ENCODE measurements around the gene PRXL2C. TPM values are rescaled to one million over a fixed set of nuclear protein-coding genes. Genes with fewer than 3 reads are reported as not detected.
"Not testable (repeated sequence)": the region's sequence is repeated elsewhere in the genome, so short reads cannot be mapped to it uniquely, and the experiment has no call there.

The PRXL2C gene
- total and polyA plus RNA-seq, 12 donors = 10.5 to 59.0 (median 22.2) TPM

GRCh38 chr9:96644137-96644536, 11.0 kb downstream of the PRXL2C start:
- Histone ChIP-seq H3K4me1 (peaks cover 0 to 13% (median 0%) of the 10 kb centered on the region in 9 donors), H3K9me3 (no peaks in the 10 kb centered on the region), H3K27ac (no peak overlapping the region), H3K4me3 (no peak overlapping the region), H3K36me3 (peaks cover 0 to 96% (median 48%) of the 10 kb centered on the region in 9 donors), H3K27me3 (no peaks in the 10 kb centered on the region)
- intact Hi-C loops (cut with DNase I) = no loop called here
- TF ChIP-seq CTCF (IDR thresholded peaks at IDR 0.05) = no peak
- no peak for ATAC-seq
- no peak for DNase-seq
- WGBS, 2 donors = 65 to 67% methylated on average over 2 of the region's 2 CpGs

GRCh38 chr9:96641514-96641913, 13.6 kb downstream of the PRXL2C start:
- ATAC-seq (peak in 4 of 8 donors; percentile 42 to 79 (median 66)), DNase-seq (no peak)
- WGBS, 2 donors = 58 to 72% methylated on average over 3 of the region's 3 CpGs
- Histone ChIP-seq H3K4me1 (peaks cover 0 to 8% (median 0%) of the 10 kb centered on the region in 9 donors), H3K36me3 (peaks cover 0 to 70% (median 39%) of the 10 kb centered on the region in 9 donors), H3K9me3 (no peaks in the 10 kb centered on the region), H3K4me3 (no peak overlapping the region), H3K27me3 (no peaks in the 10 kb centered on the region), H3K27ac (peak overlapping the region in 2 of 10 donors; percentile 2 to 50)
- intact Hi-C loops (cut with DNase I) = no loop called here
- no peak for TF ChIP-seq CTCF (IDR thresholded peaks at IDR 0.05)

GRCh38 chr9:96638606-96639364, 16.3 kb downstream of the PRXL2C start:
- Histone ChIP-seq H3K27ac (no peak overlapping the region), H3K4me1 (peaks cover 0 to 5% (median 0%) of the 10 kb centered on the region in 9 donors), H3K27me3 (no peaks in the 10 kb centered on the region), H3K4me3 (no peak overlapping the region), H3K36me3 (peaks cover 0 to 42% (median 22%) of the 10 kb centered on the region in 9 donors), H3K9me3 (no peaks in the 10 kb centered on the region)
- intact Hi-C loops (cut with DNase I) = loop anchor here in 1 of 10 donors (10.0 kb wide), 1 partner anchor 184 kb away; the partner anchor contains the start of gene HABP4
- ATAC-seq (no peak), DNase-seq (no peak)
- TF ChIP-seq CTCF (IDR thresholded peaks at IDR 0.05) = no peak
- WGBS, 2 donors = 89 to 93% methylated on average over 19 of the region's 19 CpGs

- Histone ChIP-seq H3K4me3 (no peak overlapping the region), H3K36me3 (peaks cover 0 to 18% (median 7%) of the 10 kb centered on the region in 9 donors), H3K27ac (no peak overlapping the region), H3K4me1 (peaks cover 0 to 3% (median 0%) of the 10 kb centered on the region in 9 donors), H3K9me3 (no peaks in the 10 kb centered on the region), H3K27me3 (peaks cover 0 to 2% (median 0%) of the 10 kb centered on the region in 7 donors)
- TF ChIP-seq CTCF (IDR thresholded peaks at IDR 0.05) = no peak
- 42 to 45% methylated on average over 1 of the region's 1 CpG for WGBS, 2 donors
- intact Hi-C loops (cut with DNase I) = loop anchor here in 1 of 10 donors (10.0 kb wide), 1 partner anchor 182 kb away; the partner anchor contains the start of gene HABP4
- DNase-seq = no peak
- ATAC-seq = no peak
These were observed 18.7 kb downstream of the PRXL2C start for GRCh38 chr9:96636368-96636767.

- not testable (repeated sequence) for H3K4me3 ChIP-seq, DNase-seq, ATAC-seq, H3K36me3 ChIP-seq, H3K4me1 ChIP-seq, H3K27ac ChIP-seq, H3K9me3 ChIP-seq
- peaks cover 0 to 12% (median 0%) of the 10 kb centered on the region in 7 donors for H3K27me3 ChIP-seq
- 86 to 89% methylated on average over 8 of the region's 8 CpGs for WGBS, 2 donors
- intact Hi-C loops (cut with DNase I) = loop anchor here in 1 of 10 donors (10.0 kb wide), 1 partner anchor 179 kb away; the partner anchor contains the start of gene HABP4
These were observed 21.5 kb downstream of the PRXL2C start for GRCh38 chr9:96633579-96633978.

All from heart right ventricle (tissue), 16 donors.